OCI-LY1 (cell line): ENCODE measurements around the gene UBALD2.

Experiments used
- EZH2 ChIP-seq: fragments of 200-600 bp; sonication (generic), shearing (Covaris generic); IDR thresholded peaks from 2 replicates; pipeline ENCODE4 v1.8.0; 2017; ENCODE audit warnings: borderline replicate concordance, mixed run types, mild to moderate bottlenecking, antibody characterized with exemption, low read length, moderate library complexity, mixed read lengths
- TF ChIP-seq, protein P1 (sequence below): fragments of 200-600 bp; sonication (generic), shearing (Covaris generic); IDR thresholded peaks from 2 replicates; pipeline ENCODE4 v1.5.1; 2017; ENCODE audit warnings: mild to moderate bottlenecking, antibody characterized with exemption, low read length, moderate library complexity, mixed read lengths

GRCh38 chr17:76272541-76273444 is 7.6 kb downstream of the UBALD2 start:
- TF ChIP-seq, protein P1, sequence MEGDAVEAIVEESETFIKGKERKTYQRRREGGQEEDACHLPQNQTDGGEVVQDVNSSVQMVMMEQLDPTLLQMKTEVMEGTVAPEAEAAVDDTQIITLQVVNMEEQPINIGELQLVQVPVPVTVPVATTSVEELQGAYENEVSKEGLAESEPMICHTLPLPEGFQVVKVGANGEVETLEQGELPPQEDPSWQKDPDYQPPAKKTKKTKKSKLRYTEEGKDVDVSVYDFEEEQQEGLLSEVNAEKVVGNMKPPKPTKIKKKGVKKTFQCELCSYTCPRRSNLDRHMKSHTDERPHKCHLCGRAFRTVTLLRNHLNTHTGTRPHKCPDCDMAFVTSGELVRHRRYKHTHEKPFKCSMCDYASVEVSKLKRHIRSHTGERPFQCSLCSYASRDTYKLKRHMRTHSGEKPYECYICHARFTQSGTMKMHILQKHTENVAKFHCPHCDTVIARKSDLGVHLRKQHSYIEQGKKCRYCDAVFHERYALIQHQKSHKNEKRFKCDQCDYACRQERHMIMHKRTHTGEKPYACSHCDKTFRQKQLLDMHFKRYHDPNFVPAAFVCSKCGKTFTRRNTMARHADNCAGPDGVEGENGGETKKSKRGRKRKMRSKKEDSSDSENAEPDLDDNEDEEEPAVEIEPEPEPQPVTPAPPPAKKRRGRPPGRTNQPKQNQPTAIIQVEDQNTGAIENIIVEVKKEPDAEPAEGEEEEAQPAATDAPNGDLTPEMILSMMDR = no peak
- TF ChIP-seq EZH2 = no peak
